HL-60 (cell line): ENCODE results near the gene C7orf57.

ENCODE experiments used
- DNase-seq, 2 experiments: peaks; one replicate each; pipeline ENCODE4 v3.0.0-alpha.2; 2010 to 2020; ENCODE audit warnings: low read depth in 1 of 2, low spot score in 1 of 2
- H3K27ac ChIP-seq: fragments of 250-450 bp; sonication (Bioruptor Pico); replicated peaks from 2 replicates; pipeline ENCODE4 v1.5.1; 2020; ENCODE audit warnings: mild to moderate bottlenecking, moderate library complexity
- H3K27me3 ChIP-seq: fragments of 250-450 bp; sonication (Bioruptor Pico); 2 replicates; pipeline ENCODE4 v1.5.1; 2021; ENCODE audit warnings: mild to moderate bottlenecking, moderate library complexity; ENCODE audit not compliant: insufficient read depth, poor library complexity, severe bottlenecking
- H3K4me3 ChIP-seq: replicated peaks from 2 replicates; pipeline ENCODE4 v1.5.1; 2011; ENCODE audit warnings: mild to moderate bottlenecking, control low read depth, low read length; ENCODE audit not compliant: insufficient read depth
- GABPA ChIP-seq: IDR thresholded peaks from 2 replicates; pipeline ENCODE4 v1.6.1; 2012; ENCODE audit warnings: low read depth
- POLR2AphosphoS5 ChIP-seq: IDR thresholded peaks from 2 replicates; pipeline ENCODE4 v1.6.1; 2012; ENCODE audit warnings: low read depth
- SPI1 ChIP-seq: IDR thresholded peaks from 2 replicates; pipeline ENCODE4 v1.6.1; 2012; ENCODE audit warnings: low read depth, mild to moderate bottlenecking, borderline replicate concordance
- TF ChIP-seq, protein P1 (sequence below): IDR thresholded peaks from 2 replicates; pipeline ENCODE4 v1.6.1; 2012; ENCODE audit warnings: low read depth; ENCODE audit not compliant: insufficient replicate concordance
- TF ChIP-seq, protein P2 (sequence below): IDR thresholded peaks from one replicate; pipeline ENCODE4 v1.5.1; 2011; ENCODE audit warnings: low read length, control low read depth, inconsistent platforms; ENCODE audit not compliant: insufficient read depth

Gene C7orf57

GRCh38 chr7:48011323-48011722, 24.0 kb upstream of the C7orf57 start:
- DNase-seq, result no peak
- no peak overlapping the region for H3K4me3 ChIP-seq
- TF ChIP-seq POLR2AphosphoS5 (no peak), SPI1 (no peak), GABPA (no peak)
- TF ChIP-seq, protein P1, sequence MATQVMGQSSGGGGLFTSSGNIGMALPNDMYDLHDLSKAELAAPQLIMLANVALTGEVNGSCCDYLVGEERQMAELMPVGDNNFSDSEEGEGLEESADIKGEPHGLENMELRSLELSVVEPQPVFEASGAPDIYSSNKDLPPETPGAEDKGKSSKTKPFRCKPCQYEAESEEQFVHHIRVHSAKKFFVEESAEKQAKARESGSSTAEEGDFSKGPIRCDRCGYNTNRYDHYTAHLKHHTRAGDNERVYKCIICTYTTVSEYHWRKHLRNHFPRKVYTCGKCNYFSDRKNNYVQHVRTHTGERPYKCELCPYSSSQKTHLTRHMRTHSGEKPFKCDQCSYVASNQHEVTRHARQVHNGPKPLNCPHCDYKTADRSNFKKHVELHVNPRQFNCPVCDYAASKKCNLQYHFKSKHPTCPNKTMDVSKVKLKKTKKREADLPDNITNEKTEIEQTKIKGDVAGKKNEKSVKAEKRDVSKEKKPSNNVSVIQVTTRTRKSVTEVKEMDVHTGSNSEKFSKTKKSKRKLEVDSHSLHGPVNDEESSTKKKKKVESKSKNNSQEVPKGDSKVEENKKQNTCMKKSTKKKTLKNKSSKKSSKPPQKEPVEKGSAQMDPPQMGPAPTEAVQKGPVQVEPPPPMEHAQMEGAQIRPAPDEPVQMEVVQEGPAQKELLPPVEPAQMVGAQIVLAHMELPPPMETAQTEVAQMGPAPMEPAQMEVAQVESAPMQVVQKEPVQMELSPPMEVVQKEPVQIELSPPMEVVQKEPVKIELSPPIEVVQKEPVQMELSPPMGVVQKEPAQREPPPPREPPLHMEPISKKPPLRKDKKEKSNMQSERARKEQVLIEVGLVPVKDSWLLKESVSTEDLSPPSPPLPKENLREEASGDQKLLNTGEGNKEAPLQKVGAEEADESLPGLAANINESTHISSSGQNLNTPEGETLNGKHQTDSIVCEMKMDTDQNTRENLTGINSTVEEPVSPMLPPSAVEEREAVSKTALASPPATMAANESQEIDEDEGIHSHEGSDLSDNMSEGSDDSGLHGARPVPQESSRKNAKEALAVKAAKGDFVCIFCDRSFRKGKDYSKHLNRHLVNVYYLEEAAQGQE, result no peak
- TF ChIP-seq, protein P2, sequence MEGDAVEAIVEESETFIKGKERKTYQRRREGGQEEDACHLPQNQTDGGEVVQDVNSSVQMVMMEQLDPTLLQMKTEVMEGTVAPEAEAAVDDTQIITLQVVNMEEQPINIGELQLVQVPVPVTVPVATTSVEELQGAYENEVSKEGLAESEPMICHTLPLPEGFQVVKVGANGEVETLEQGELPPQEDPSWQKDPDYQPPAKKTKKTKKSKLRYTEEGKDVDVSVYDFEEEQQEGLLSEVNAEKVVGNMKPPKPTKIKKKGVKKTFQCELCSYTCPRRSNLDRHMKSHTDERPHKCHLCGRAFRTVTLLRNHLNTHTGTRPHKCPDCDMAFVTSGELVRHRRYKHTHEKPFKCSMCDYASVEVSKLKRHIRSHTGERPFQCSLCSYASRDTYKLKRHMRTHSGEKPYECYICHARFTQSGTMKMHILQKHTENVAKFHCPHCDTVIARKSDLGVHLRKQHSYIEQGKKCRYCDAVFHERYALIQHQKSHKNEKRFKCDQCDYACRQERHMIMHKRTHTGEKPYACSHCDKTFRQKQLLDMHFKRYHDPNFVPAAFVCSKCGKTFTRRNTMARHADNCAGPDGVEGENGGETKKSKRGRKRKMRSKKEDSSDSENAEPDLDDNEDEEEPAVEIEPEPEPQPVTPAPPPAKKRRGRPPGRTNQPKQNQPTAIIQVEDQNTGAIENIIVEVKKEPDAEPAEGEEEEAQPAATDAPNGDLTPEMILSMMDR, result no peak
- H3K27me3 ChIP-seq, result no peaks in the 10 kb centered on the region
- no peak overlapping the region for H3K27ac ChIP-seq

GRCh38 chr7:48011951-48012350, 23.4 kb upstream of the C7orf57 start:
- DNase-seq, result no peak
- H3K27ac ChIP-seq, result no peak overlapping the region
- no peaks in the 10 kb centered on the region for H3K27me3 ChIP-seq
- no peak overlapping the region for H3K4me3 ChIP-seq
- TF ChIP-seq POLR2AphosphoS5, result no peak
- no peak for TF ChIP-seq GABPA
- TF ChIP-seq, protein P1, result no peak
- no peak for TF ChIP-seq SPI1
- TF ChIP-seq, protein P2, result no peak

DNA sequence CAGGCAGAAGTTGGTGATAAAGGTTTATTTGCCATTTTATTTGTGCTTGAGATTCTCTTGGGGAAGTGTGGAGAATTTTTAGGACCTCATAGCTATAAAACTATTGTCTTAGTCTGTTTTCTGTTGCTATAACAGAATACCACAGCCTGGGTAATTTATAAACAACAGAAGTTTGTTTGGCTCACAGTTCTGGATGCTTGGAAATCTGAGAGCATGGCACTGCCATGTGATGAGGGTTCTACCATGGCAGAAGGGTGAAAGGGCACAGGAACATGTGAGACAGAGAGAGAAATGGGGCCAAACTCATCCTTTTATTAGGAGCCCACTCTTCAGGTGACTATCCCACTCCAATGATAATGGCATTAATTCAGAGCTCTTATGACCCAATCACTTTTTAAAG, 18.7 kb upstream of the C7orf57 start:
- no peak for DNase-seq
- TF ChIP-seq GABPA (no peak), SPI1 (no peak), POLR2AphosphoS5 (no peak)
- TF ChIP-seq, protein P2, result no peak
- TF ChIP-seq, protein P1, result no peak
- Histone ChIP-seq H3K4me3 (no peak overlapping the region), H3K27me3 (no peaks in the 10 kb centered on the region), H3K27ac (no peak overlapping the region)
